ENCODE data around the gene F2RL1. TPM values are rescaled to one million over a fixed set of nuclear protein-coding genes. Genes with fewer than 3 reads are reported as not detected.

F2RL1 gene
- total and polyA plus RNA-seq, 2 experiments from 2014 or later, result 0.06 TPM; not detected in 1

GRCh38 chr5:76831110-76831452 is 12.3 kb downstream of the F2RL1 start:
- H3K4me1 ChIP-seq (ENCODE audit: low read depth), result no peaks in the 10 kb centered on the region
- no peaks in the 10 kb centered on the region for H3K9me3 ChIP-seq (ENCODE audit: low read depth)
- no peak for TF ChIP-seq CTCF (IDR thresholded peaks at IDR 0.05; ENCODE audit: low read depth, low read length)
- no peak overlapping the region for H3K4me3 ChIP-seq
- H3K36me3 ChIP-seq, result no peaks in the 10 kb centered on the region
- H3K27ac ChIP-seq, result no peak overlapping the region
- peak in 1 of 2 donors; percentile 83 for DNase-seq (ENCODE audit: low read depth in 1 of 2, low spot score in 1 of 2)
- H3K27me3 ChIP-seq, result no peaks in the 10 kb centered on the region

DNA sequence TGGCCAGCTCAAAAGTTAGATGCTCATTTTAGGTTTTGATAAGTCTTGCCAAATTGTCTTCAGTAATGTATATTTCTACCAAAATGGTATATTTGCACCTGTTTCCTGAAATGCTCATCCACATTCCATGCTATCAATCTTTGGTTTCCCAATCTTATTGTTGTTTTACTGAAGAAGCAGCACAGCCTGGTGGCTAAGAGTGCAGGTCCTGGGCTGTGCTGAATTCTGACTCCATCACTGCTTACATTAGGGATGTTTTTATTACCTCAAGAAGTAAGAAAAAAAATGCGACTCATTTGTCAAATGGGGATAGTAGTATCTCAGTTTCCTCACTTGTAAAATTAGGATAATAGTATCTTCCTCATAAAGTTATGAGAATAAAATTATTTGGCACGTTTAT is 17.4 kb downstream of the F2RL1 start:
- Histone ChIP-seq H3K9me3 (ENCODE audit: low read depth) (no peaks in the 10 kb centered on the region), H3K27me3 (no peaks in the 10 kb centered on the region), H3K4me1 (ENCODE audit: low read depth) (no peaks in the 10 kb centered on the region), H3K36me3 (no peaks in the 10 kb centered on the region), H3K27ac (no peak overlapping the region), H3K4me3 (no peak overlapping the region)
- DNase-seq (ENCODE audit: low read depth in 1 of 2, low spot score in 1 of 2), result no peak
- no peak for TF ChIP-seq CTCF (IDR thresholded peaks at IDR 0.05; ENCODE audit: low read depth, low read length)

DNA sequence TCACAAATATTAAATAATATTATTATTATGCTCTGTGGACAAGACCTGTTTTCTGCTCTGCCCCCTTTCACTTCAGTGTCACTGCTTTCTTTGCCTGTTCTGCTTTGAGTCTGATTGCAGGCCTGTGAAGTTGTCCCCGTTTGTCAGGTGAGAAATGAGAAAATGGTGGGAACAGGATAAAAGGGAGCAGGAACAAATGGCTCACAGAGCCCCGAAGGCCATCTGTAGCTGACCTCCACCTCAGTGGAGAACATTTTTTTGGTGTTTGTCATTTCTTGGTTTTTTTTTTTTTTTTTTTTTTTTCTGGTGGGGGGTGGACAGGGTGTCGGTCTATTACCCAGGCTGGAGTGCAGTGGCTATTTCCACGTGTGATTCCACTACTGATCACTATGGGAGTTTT is 17.8 kb downstream of the F2RL1 start:
- TF ChIP-seq CTCF (IDR thresholded peaks at IDR 0.05; ENCODE audit: low read depth, low read length), result no peak
- H3K4me3 ChIP-seq, result no peak overlapping the region
- DNase-seq (ENCODE audit: low read depth in 1 of 2, low spot score in 1 of 2), result no peak
- H3K27me3 ChIP-seq, result no peaks in the 10 kb centered on the region
- no peaks in the 10 kb centered on the region for H3K9me3 ChIP-seq (ENCODE audit: low read depth)
- H3K27ac ChIP-seq, result no peak overlapping the region
- H3K36me3 ChIP-seq, result no peaks in the 10 kb centered on the region
- no peaks in the 10 kb centered on the region for H3K4me1 ChIP-seq (ENCODE audit: low read depth)

- H3K36me3 ChIP-seq, result no peaks in the 10 kb centered on the region
- H3K27me3 ChIP-seq, result no peaks in the 10 kb centered on the region
- DNase-seq (ENCODE audit: low read depth in 1 of 2, low spot score in 1 of 2), result no peak
- H3K9me3 ChIP-seq (ENCODE audit: low read depth), result no peaks in the 10 kb centered on the region
- H3K4me3 ChIP-seq, result no peak overlapping the region
- TF ChIP-seq CTCF (IDR thresholded peaks at IDR 0.05; ENCODE audit: low read depth, low read length), result no peak
- H3K27ac ChIP-seq, result no peak overlapping the region
- H3K4me1 ChIP-seq (ENCODE audit: low read depth), result no peaks in the 10 kb centered on the region
These were observed 19.8 kb downstream of the F2RL1 start for GRCh38 chr5:76838481-76839261.

DNA sequence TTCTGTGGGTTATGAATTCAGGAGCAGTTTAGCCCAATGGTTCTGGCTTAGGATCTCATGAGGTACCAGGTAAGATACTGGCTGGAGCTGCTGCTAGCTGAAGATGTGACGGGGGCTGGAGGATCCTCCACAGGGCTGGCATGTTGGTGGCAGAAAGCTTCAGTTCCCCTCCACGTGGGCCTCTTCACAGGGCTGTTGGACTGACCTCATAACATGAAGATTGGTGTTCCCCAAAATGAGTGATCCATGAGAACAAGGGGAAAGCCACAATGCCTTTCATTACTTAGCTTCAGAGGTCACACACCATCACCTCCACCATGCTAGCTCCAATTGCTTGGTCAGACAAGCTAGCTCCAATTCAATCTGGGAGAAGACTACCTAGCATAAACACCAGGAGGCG is 22.5 kb downstream of the F2RL1 start:
- no peak for DNase-seq (ENCODE audit: low read depth in 1 of 2, low spot score in 1 of 2)
- no peak overlapping the region for H3K4me3 ChIP-seq
- no peak for TF ChIP-seq CTCF (IDR thresholded peaks at IDR 0.05; ENCODE audit: low read depth, low read length)
- no peak overlapping the region for H3K27ac ChIP-seq
- H3K9me3 ChIP-seq (ENCODE audit: low read depth), result no peaks in the 10 kb centered on the region
- no peaks in the 10 kb centered on the region for H3K27me3 ChIP-seq
- no peaks in the 10 kb centered on the region for H3K4me1 ChIP-seq (ENCODE audit: low read depth)
- no peaks in the 10 kb centered on the region for H3K36me3 ChIP-seq

Measured in cardiac muscle cell (in vitro differentiated cells and primary cell).